Myocyte (in vitro differentiated cells): ENCODE measurements around the gene SREBF1. TPM values are rescaled to one million over a fixed set of nuclear protein-coding genes. Genes with fewer than 3 reads are reported as not detected.

Experiments used
- DNase-seq: peaks from one replicate; pipeline ENCODE4 v3.0.0-alpha.2; 2012; ENCODE audit warnings: low read depth
- microRNA counts: library from miRNA; unstranded; fragments of <30 nt; microRNA quantifications from one replicate; lab custom pipeline; 2016
- microRNA-seq: library from miRNA; unstranded; fragments of <30 nt; microRNA quantifications from one replicate; pipeline ENCODE4, GENCODE V29; 2016
- total RNA-seq: library from RNA; depleted of rRNA; stranded (reverse); fragments of >200 nt; gene quantifications from 2 replicates; pipeline ENCODE4 v1.2.3, GENCODE V29; 2014

Gene SREBF1
- total RNA-seq, 1 donor from 2014 or later, result 348 TPM

- peak; percentile 43 for DNase-seq
These were observed 70.6 kb downstream of the SREBF1 start for GRCh38 chr17:17766077-17766743.

- no peak for DNase-seq
These were observed 71.3 kb downstream of the SREBF1 start for GRCh38 chr17:17765359-17766076.

GRCh38 chr17:17763734-17764133 lies 73.1 kb downstream of the SREBF1 start:
- DNase-seq, result peak; percentile 61

- peak; percentile 73 for DNase-seq
These were observed 73.7 kb downstream of the SREBF1 start for GRCh38 chr17:17763136-17763535.

GRCh38 chr17:17762744-17763105 lies 74.1 kb downstream of the SREBF1 start:
- no peak for DNase-seq

MicroRNA genes within 50 kb of the gene (microRNA counts, 767-probe panel; counts per million panel counts)
- not detected for microRNA hsa-miR-33b-5p (lab: Ali Mortazavi, UCI)

Small RNA genes lying within 50 kb of the gene (microRNA-seq; reads per million reads assigned to microRNA genes)
- gene MIR33B (43.6 reads per million, percentile 46 among the genes with 10 or more reads in this experiment), gene MIR6777 (not detected)

Other genes starting within 250 kb of the SREBF1 start
- 36.6 and 40.3 TPM in 2 replicates for gene PEMT, start 245.3 kb downstream of the SREBF1 start, total RNA-seq
- gene RAI1, start 155.5 kb downstream of the SREBF1 start, total RNA-seq, result 6.5 and 9.1 TPM in 2 replicates
- 100 and 178 TPM in 2 replicates for gene TOM1L2, start 135.4 kb upstream of the SREBF1 start, total RNA-seq
- 1.0 and 1.6 TPM in 2 replicates for gene DRC3, start 135.9 kb upstream of the SREBF1 start, total RNA-seq
- 21.8 and 29.9 TPM in 2 replicates for gene ATPAF2, start 202.2 kb upstream of the SREBF1 start, total RNA-seq
- gene GID4, start 202.4 kb upstream of the SREBF1 start, total RNA-seq, result 13.2 and 13.9 TPM in 2 replicates